OCI-LY1 (cell line): ENCODE measurements around the gene HES5.

Source experiments
- H2AFZ ChIP-seq: fragments of 200-600 bp; sonication (generic), shearing (Covaris generic); 2 replicates; pipeline ENCODE4 v1.6.0; 2014; ENCODE audit warnings: antibody characterized with exemption, mild to moderate bottlenecking, low read length
- H3F3A ChIP-seq: fragments of 200-600 bp; sonication (generic), shearing (Covaris generic); 2 replicates; pipeline ENCODE4 v1.6.0; 2014; ENCODE audit warnings: mild to moderate bottlenecking, antibody characterized with exemption, low read length, moderate library complexity; ENCODE audit not compliant: insufficient read depth
- H3K27ac ChIP-seq: fragments of 200-600 bp; sonication (generic); 2 replicates; pipeline ENCODE4 v1.5.1; 2014; ENCODE audit warnings: low read length, mixed run types, mild to moderate bottlenecking, low read depth; ENCODE audit not compliant: poor library complexity, severe bottlenecking
- H3K27me3 ChIP-seq: fragments of 200-600 bp; sonication (generic); 2 replicates; pipeline ENCODE4 v1.6.0; 2014; ENCODE audit warnings: antibody characterized with exemption, mild to moderate bottlenecking, low read length, moderate library complexity; ENCODE audit not compliant: insufficient read depth
- H3K36me3 ChIP-seq: fragments of 200-600 bp; sonication (generic); 2 replicates; pipeline ENCODE4 v1.6.1; 2014; ENCODE audit warnings: mild to moderate bottlenecking, antibody characterized with exemption, low read length, moderate library complexity, mixed read lengths; ENCODE audit not compliant: insufficient read depth
- H3K4me1 ChIP-seq: fragments of 200-600 bp; sonication (generic); 2 replicates; pipeline ENCODE4 v1.5.1; 2014; ENCODE audit warnings: mild to moderate bottlenecking, low read length, moderate library complexity; ENCODE audit not compliant: insufficient read depth, severe bottlenecking
- H3K4me2 ChIP-seq: fragments of 200-600 bp; sonication (generic), shearing (Covaris generic); 2 replicates; pipeline ENCODE4 v1.6.1; 2014; ENCODE audit warnings: low read length
- H3K4me3 ChIP-seq: fragments of 200-600 bp; sonication (generic); 2 replicates; pipeline ENCODE4 v1.5.1; 2014; ENCODE audit warnings: low read length, low read depth, mild to moderate bottlenecking, mixed read lengths; ENCODE audit not compliant: poor library complexity, severe bottlenecking
- H3K79me2 ChIP-seq: fragments of 200-600 bp; shearing (Covaris generic); 2 replicates; pipeline ENCODE4 v1.6.1; 2016; ENCODE audit warnings: mixed run types, low read length, mixed read lengths; ENCODE audit not compliant: insufficient read depth
- H3K9ac ChIP-seq: fragments of 200-600 bp; sonication (generic), shearing (Covaris generic); 2 replicates; pipeline ENCODE4 v1.6.1; 2014; ENCODE audit warnings: mild to moderate bottlenecking, low read length, mixed read lengths
- H3K9me2 ChIP-seq: fragments of 200-600 bp; sonication (generic), shearing (Covaris generic); 2 replicates; pipeline ENCODE4 v1.6.1; 2014; ENCODE audit warnings: low read depth, mild to moderate bottlenecking, low read length, mixed read lengths
- H3K9me3 ChIP-seq: fragments of 200-600 bp; shearing (Covaris generic); 2 replicates; pipeline ENCODE4 v1.6.1; 2014; ENCODE audit warnings: low read length, mixed read lengths
- H4K20me1 ChIP-seq: fragments of 200-600 bp; sonication (generic), shearing (Covaris generic); 2 replicates; pipeline ENCODE4 v1.6.0; 2016; ENCODE audit warnings: mild to moderate bottlenecking, low read length; ENCODE audit not compliant: insufficient read depth
- CTCF ChIP-seq: fragments of 200-600 bp; sonication (generic), shearing (Covaris generic); IDR thresholded peaks from 2 replicates; pipeline ENCODE4 v1.5.1; 2017; ENCODE audit warnings: mild to moderate bottlenecking, antibody characterized with exemption, low read length, moderate library complexity, mixed read lengths
- EZH2 ChIP-seq: fragments of 200-600 bp; sonication (generic), shearing (Covaris generic); IDR thresholded peaks from 2 replicates; pipeline ENCODE4 v1.8.0; 2017; ENCODE audit warnings: borderline replicate concordance, mixed run types, mild to moderate bottlenecking, antibody characterized with exemption, low read length, moderate library complexity, mixed read lengths

Gene HES5

GRCh38 chr1:2525920-2526823, 3.9 kb downstream of the HES5 start, which contains the start of gene PANK4:
PANK4 (minus strand) TSS chr1:2526596; CDS start chr1:2526587, 9 bp downstream.
- Histone ChIP-seq H3K79me2 (peaks cover 33% of the 10 kb centered on the region), H4K20me1 (no peaks in the 10 kb centered on the region), H3K9ac (peak within 1 kb of the TSS; percentile 85), H3K4me3 (peak within 1 kb of the TSS; percentile 86), H2AFZ (no peak within 1 kb of the TSS), H3K4me2 (peak within 1 kb of the TSS; percentile 93), H3K27ac (no peak within 1 kb of the TSS), H3K9me3 (no peaks in the 10 kb centered on the region), H3K36me3 (peaks cover 9% of the 10 kb centered on the region; the same call in 1 of the 2 replicates), H3F3A (no peaks in the 10 kb centered on the region), H3K27me3 (0 out of 2 replicates have a peak, but pooled peaks cover 9% of the 10 kb centered on the region), H3K4me1 (peaks cover 26% of the 10 kb centered on the region), H3K9me2 (no peaks in the 10 kb centered on the region)
- TF ChIP-seq CTCF (no peak), EZH2 (no peak)

GRCh38 chr1:2525572-2525919, 4.5 kb downstream of the HES5 start:
- H3K27me3 ChIP-seq, result 0 out of 2 replicates have a peak, but pooled peaks cover 9% of the 10 kb centered on the region
- H4K20me1 ChIP-seq, result no peaks in the 10 kb centered on the region
- H3K27ac ChIP-seq, result no peak overlapping the region
- H3K9ac ChIP-seq, result peak overlapping the region; percentile 85
- peaks cover 33% of the 10 kb centered on the region for H3K79me2 ChIP-seq
- H3K4me3 ChIP-seq, result peak overlapping the region; percentile 86
- H3K4me1 ChIP-seq, result peaks cover 26% of the 10 kb centered on the region
- no peaks in the 10 kb centered on the region for H3F3A ChIP-seq
- no peaks in the 10 kb centered on the region for H3K9me2 ChIP-seq
- TF ChIP-seq EZH2 (no peak), CTCF (no peak)
- H3K4me2 ChIP-seq, result peak overlapping the region; percentile 93
- H2AFZ ChIP-seq, result no peak overlapping the region
- H3K36me3 ChIP-seq, result peaks cover 15% of the 10 kb centered on the region
- H3K9me3 ChIP-seq, result no peaks in the 10 kb centered on the region

- peaks cover 29% of the 10 kb centered on the region for H3K36me3 ChIP-seq
- no peaks in the 10 kb centered on the region for H3F3A ChIP-seq
- H3K9ac ChIP-seq, result peak overlapping the region; percentile 85; the same call in 1 of the 2 replicates
- H3K4me1 ChIP-seq, result peaks cover 26% of the 10 kb centered on the region
- TF ChIP-seq CTCF, result no peak
- no peak for TF ChIP-seq EZH2
- H3K9me3 ChIP-seq, result no peaks in the 10 kb centered on the region
- no peaks in the 10 kb centered on the region for H4K20me1 ChIP-seq
- H3K4me2 ChIP-seq, result peak overlapping the region; percentile 93
- H2AFZ ChIP-seq, result no peak overlapping the region
- H3K79me2 ChIP-seq, result peaks cover 33% of the 10 kb centered on the region
- no peaks in the 10 kb centered on the region for H3K9me2 ChIP-seq
- peak overlapping the region; percentile 86 for H3K4me3 ChIP-seq
- no peak overlapping the region for H3K27ac ChIP-seq
- H3K27me3 ChIP-seq, result 0 out of 2 replicates have a peak, but pooled peaks cover 9% of the 10 kb centered on the region
These were observed 6.0 kb downstream of the HES5 start for GRCh38 chr1:2523891-2524609.
